ENCODE data around the gene DGKQ. TPM values are rescaled to one million over a fixed set of nuclear protein-coding genes. Genes with fewer than 3 reads are reported as not detected.

The DGKQ gene
- total and polyA plus RNA-seq, 9 of the 15 experiments (the other 6 are each of a cell fraction or from before 2014, with no cell fraction given): 0.17 to 22.0 (median 5.6) TPM

GRCh38 chr4:970854-971520 lies 2.4 kb downstream of the DGKQ start:
- intact Hi-C loops (cut with micrococcal nuclease) (no loop called here), in situ Hi-C loops (cut with MboI) (no loop called here)
- H3K36me3 ChIP-seq (ENCODE audit: control insufficient read depth, insufficient read depth, low read length): peaks cover 7% of the 10 kb centered on the region; the same call in 1 of the 3 replicates
- ChIA-PET CTCF (ENCODE audit: low intra/inter-chr PET ratio) (no interaction called here), POLR2A (interaction anchor here (0.6 kb wide), 1 partner anchor 13 kb away, joined by 3 read pairs; no protein-coding TSS in a partner anchor)
- TF ChIP-seq CBX8 (IDR thresholded peaks at IDR 0.05; ENCODE audit: borderline replicate concordance, extremely low read depth, low read depth, low read length, poor library complexity, severe bottlenecking): no peak
- no peak for TF ChIP-seq SNRNP70 (optimal IDR thresholded peaks at IDR 0.05; ENCODE audit: low read depth, low read length)
- no peak for TF ChIP-seq NFRKB (IDR thresholded peaks at IDR 0.05; ENCODE audit: low read depth)
- no peak for TF ChIP-seq DPF2 (IDR thresholded peaks at IDR 0.05)
- TF ChIP-seq PHF20 (IDR thresholded peaks at IDR 0.05; ENCODE audit: partially characterized antibody): no peak
- no peak for TF ChIP-seq KLF6 (CRISPR knock-in tag; IDR thresholded peaks at IDR 0.05; ENCODE audit: borderline replicate concordance)
- no peak for TF ChIP-seq ETV5 (CRISPR knock-in tag; IDR thresholded peaks at IDR 0.05; ENCODE audit: low read depth)
- TF ChIP-seq ZNF311 (CRISPR knock-in tag; IDR thresholded peaks at IDR 0.05): no peak
- TF ChIP-seq ZBTB1 (CRISPR knock-in tag; IDR thresholded peaks at IDR 0.05; ENCODE audit: borderline replicate concordance, low read depth): no peak
- no peak for TF ChIP-seq HCFC1 (IDR thresholded peaks at IDR 0.05; ENCODE audit: low read depth, low read length)
- TF ChIP-seq, protein P1, sequence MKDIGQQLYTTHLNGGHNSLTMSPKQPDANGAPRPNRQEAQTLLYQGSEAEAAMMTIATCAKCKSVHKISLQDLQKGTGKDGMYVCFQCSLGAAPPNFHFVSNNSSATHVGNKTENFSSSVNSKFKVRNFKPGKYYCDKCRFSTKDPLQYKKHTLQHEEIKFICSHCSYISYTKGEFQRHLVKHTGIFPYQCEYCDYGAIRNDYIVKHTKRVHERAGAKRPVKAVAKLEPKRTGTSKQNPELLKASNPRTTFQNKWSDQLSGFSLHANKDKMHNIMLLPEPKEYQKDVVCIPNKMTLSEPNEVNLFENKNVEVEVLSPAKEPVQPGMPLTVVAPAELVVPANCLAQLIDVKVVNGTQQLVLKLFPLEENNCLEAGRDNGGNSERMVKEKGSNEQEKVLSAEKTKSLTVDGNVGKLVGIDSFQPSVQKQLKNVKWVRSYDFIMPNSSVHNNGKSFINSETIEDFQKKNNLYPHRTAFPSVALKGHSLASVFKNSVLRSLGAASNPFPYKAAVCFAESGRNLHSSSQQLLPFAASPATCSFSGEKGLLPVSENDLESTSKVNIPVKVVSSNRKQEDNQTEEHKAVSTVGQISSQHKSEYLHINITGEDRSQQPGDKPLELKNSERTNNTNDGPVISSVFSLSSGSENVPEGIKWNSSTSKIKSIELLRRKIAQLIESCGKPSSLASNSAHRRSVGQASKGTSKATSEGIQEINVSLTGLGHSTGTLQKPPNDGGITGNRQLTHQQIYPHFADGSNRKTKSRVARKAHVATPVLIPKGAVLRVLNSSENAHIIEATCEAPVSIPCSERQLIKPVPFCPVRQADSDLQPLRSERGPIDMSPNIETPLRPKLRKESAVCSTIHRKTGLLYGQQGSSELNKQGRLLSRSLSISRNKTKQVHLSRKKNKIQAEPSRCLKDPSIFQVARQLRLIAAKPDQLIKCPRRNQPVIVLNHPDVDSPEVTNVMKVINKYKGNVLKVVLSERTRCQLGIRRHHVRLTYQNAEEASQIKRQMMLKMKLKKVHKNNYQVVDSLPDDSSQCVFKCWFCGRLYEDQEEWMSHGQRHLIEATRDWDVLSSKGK (CRISPR knock-in tag; IDR thresholded peaks at IDR 0.05): no peak
- TF ChIP-seq NONO (IDR thresholded peaks at IDR 0.05; ENCODE audit: low read depth in 2 of 2, low read length in 1 of 2): no peak
- TF ChIP-seq, protein P2, sequence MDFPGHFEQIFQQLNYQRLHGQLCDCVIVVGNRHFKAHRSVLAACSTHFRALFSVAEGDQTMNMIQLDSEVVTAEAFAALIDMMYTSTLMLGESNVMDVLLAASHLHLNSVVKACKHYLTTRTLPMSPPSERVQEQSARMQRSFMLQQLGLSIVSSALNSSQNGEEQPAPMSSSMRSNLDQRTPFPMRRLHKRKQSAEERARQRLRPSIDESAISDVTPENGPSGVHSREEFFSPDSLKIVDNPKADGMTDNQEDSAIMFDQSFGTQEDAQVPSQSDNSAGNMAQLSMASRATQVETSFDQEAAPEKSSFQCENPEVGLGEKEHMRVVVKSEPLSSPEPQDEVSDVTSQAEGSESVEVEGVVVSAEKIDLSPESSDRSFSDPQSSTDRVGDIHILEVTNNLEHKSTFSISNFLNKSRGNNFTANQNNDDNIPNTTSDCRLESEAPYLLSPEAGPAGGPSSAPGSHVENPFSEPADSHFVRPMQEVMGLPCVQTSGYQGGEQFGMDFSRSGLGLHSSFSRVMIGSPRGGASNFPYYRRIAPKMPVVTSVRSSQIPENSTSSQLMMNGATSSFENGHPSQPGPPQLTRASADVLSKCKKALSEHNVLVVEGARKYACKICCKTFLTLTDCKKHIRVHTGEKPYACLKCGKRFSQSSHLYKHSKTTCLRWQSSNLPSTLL (IDR thresholded peaks at IDR 0.05): no peak
- no peak for TF ChIP-seq ZNF76 (CRISPR knock-in tag; IDR thresholded peaks at IDR 0.05; ENCODE audit: borderline replicate concordance)
- no peaks in the 10 kb centered on the region for H3K27me3 ChIP-seq (ENCODE audit: control insufficient read depth in 2 of 2, insufficient read depth in 2 of 2, low read length in 2 of 2)
- BruUV-seq (replicated peaks): no TSS peak
- DNase-seq (ENCODE audit: extremely low read depth in 1 of 4, low spot score in 3 of 4) (no peak), FAIRE-seq (no peak), ATAC-seq (no peak)
- no peaks in the 10 kb centered on the region; the same call in 1 of the 2 replicates for H4K20me1 ChIP-seq (replicated peaks; ENCODE audit: control insufficient read depth, insufficient read depth, low read length)
- no peaks in the 10 kb centered on the region for H3K9me1 ChIP-seq (ENCODE audit: control insufficient read depth, insufficient read depth, low read length)
- peaks cover 10% of the 10 kb centered on the region; the same call in 2 of the 3 replicates for H3K79me2 ChIP-seq (ENCODE audit: control insufficient read depth, insufficient read depth, low read length)
- H3K4me3 ChIP-seq: no peak overlapping the region
- no peak overlapping the region for H3K4me2 ChIP-seq (ENCODE audit: insufficient read depth, low read length)
- H3K27ac ChIP-seq (ENCODE audit: extremely low read depth, low read depth, low read length): no peak overlapping the region
- H2AFZ ChIP-seq (ENCODE audit: low read depth, low read length): no peak overlapping the region
- 83% methylated on average over 17 of the region's 17 CpGs for WGBS (ENCODE audit: insufficient coverage, low coverage, missing lambda C conversion rate)
- H3K9me3 ChIP-seq (replicated peaks; ENCODE audit: control insufficient read depth, insufficient read depth, low read depth, low read length): no peaks in the 10 kb centered on the region
- peak overlapping the region in 1 of 2 experiments; percentile 42; a peak in 1 of 4 replicates for H3K9ac ChIP-seq (ENCODE audit: insufficient read depth in 1 of 2, low read depth in 2 of 2, low read length in 2 of 2)
- peaks cover 0 to 62% of the 10 kb centered on the region in 2 experiments; a peak in 4 of 5 replicates for H3K4me1 ChIP-seq (replicated peaks in 1 of 2; ENCODE audit: control insufficient read depth in 2 of 2, insufficient read depth in 2 of 2, low read length in 2 of 2)
